SK-N-SH (cell line): ENCODE results near the gene TPRA1. TPM values are rescaled to one million over a fixed set of nuclear protein-coding genes. Genes with fewer than 3 reads are reported as not detected.

Experiments
- CTCF ChIA-PET: fragments of 300-600, 350-600 bp; formaldehyde crosslinking; extraction: SDS; loops from one replicate; lab custom pipeline; 2021; lab: Yijun Ruan, JAX
- POLR2A ChIA-PET: fragments of 350-600 bp; sonication (Branson Sonifier 250); formaldehyde crosslinking; extraction: SDS; loops from one replicate; lab custom pipeline; 2020; ENCODE audit warnings: antibody characterized with exemption, inconsistent platforms; lab: Yijun Ruan, JAX
- DNase-seq: peaks from one replicate; pipeline ENCODE4 v3.0.0; 2012
- H2AFZ ChIP-seq: fragments of 200-600 bp; sonication (generic); 2 replicates; pipeline ENCODE4 v1.8.1; 2016; ENCODE audit warnings: antibody characterized with exemption, mild to moderate bottlenecking, low read depth
- H3F3A ChIP-seq: fragments of 200-600 bp; sonication (generic); replicated peaks from 2 replicates; pipeline ENCODE3; 2016; ENCODE audit warnings: antibody characterized with exemption, mild to moderate bottlenecking; ENCODE audit not compliant: insufficient read depth
- H3K27ac ChIP-seq, 2 experiments: fragments of 200-500 bp in 1 of 2; fragments of 200-600 bp in 1 of 2; sonication (Bioruptor generic) in 1 of 2; sonication (generic), shearing (Covaris generic) in 1 of 2; 2 replicates each; pipeline versions ENCODE4 v1.5.1 to v1.6.1; 2014 to 2016; ENCODE audit warnings: low read depth in 2 of 2, inconsistent platforms in 1 of 2, low read length in 1 of 2, mild to moderate bottlenecking in 1 of 2, mixed read lengths in 1 of 2
- H3K27me3 ChIP-seq: fragments of 200-600 bp; sonication (generic), shearing (Covaris generic); 2 replicates; pipeline ENCODE4 v1.6.1; 2016; ENCODE audit warnings: mixed run types; ENCODE audit not compliant: insufficient read depth
- H3K36me3 ChIP-seq, 2 experiments: fragments of 200-500 bp in 1 of 2; fragments of 200-600 bp in 1 of 2; sonication (Bioruptor generic) in 1 of 2; sonication (generic) in 1 of 2; replicated peaks in 1 of 2; 2 replicates each; pipeline versions ENCODE3 to v1.5.1; 2014 to 2016; ENCODE audit warnings: low read length in 1 of 2, mild to moderate bottlenecking in 1 of 2; ENCODE audit not compliant: insufficient read depth in 2 of 2, control insufficient read depth in 1 of 2
- H3K4me1 ChIP-seq, 2 experiments: fragments of 200-500 bp in 1 of 2; fragments of 200-600 bp in 1 of 2; sonication (Bioruptor generic) in 1 of 2; sonication (generic), shearing (Covaris generic) in 1 of 2; 2 replicates each; pipeline versions ENCODE4 v1.5.1 to v1.6.1; 2014 to 2016; ENCODE audit warnings: low read depth in 1 of 2, low read length in 1 of 2, mixed run types in 1 of 2; ENCODE audit not compliant: insufficient read depth in 2 of 2, control insufficient read depth in 1 of 2
- H3K4me2 ChIP-seq: fragments of 200-600 bp; sonication (generic), shearing (Covaris generic); 2 replicates; pipeline ENCODE4 v1.6.1; 2017; ENCODE audit warnings: mixed run types
- H3K4me3 ChIP-seq, 2 experiments: fragments of 200-500 bp in 1 of 2; fragments of 200-600 bp in 1 of 2; sonication (Bioruptor generic) in 1 of 2; sonication (generic), shearing (Covaris generic) in 1 of 2; 2 replicates each; pipeline versions ENCODE4 v1.5.1 to v1.8.1; 2014 to 2016; ENCODE audit warnings: low read depth in 2 of 2, inconsistent platforms in 1 of 2, low read length in 1 of 2, mild to moderate bottlenecking in 1 of 2, mixed read lengths in 1 of 2, moderate library complexity in 1 of 2
- H3K79me2 ChIP-seq: fragments of 200-600 bp; sonication (generic); 2 replicates; pipeline ENCODE4 v1.8.1; 2017; ENCODE audit warnings: mild to moderate bottlenecking; ENCODE audit not compliant: insufficient read depth
- H3K9ac ChIP-seq: fragments of 200-600 bp; sonication (generic); 2 replicates; pipeline ENCODE4 v1.6.1; 2017; ENCODE audit warnings: mixed run types
- H3K9me2 ChIP-seq: fragments of 200-600 bp; sonication (generic); 2 replicates; pipeline ENCODE4 v1.6.1; 2017; ENCODE audit warnings: mixed run types
- H3K9me3 ChIP-seq: fragments of 200-600 bp; sonication (generic); 2 replicates; pipeline ENCODE4 v1.6.1; 2017; ENCODE audit warnings: mixed run types, mild to moderate bottlenecking, moderate library complexity
- H4K20me1 ChIP-seq: fragments of 200-600 bp; sonication (generic); 2 replicates; pipeline ENCODE4 v1.6.1; 2017; ENCODE audit warnings: mild to moderate bottlenecking, mixed run types; ENCODE audit not compliant: insufficient read depth
- CHD2 ChIP-seq: fragments of 150-350 bp; IDR thresholded peaks from 2 replicates; pipeline ENCODE4 v1.6.1; 2018; ENCODE audit warnings: low read length; ENCODE audit not compliant: partially characterized antibody
- CTCF ChIP-seq: fragments of 200-600 bp; sonication (generic); IDR thresholded peaks from 2 replicates; pipeline ENCODE4 v1.6.1; 2017; ENCODE audit warnings: antibody characterized with exemption, mild to moderate bottlenecking, moderate library complexity
- EZH2phosphoT487 ChIP-seq: fragments of 200-600 bp; sonication (generic); IDR thresholded peaks from 2 replicates; pipeline ENCODE4 v1.6.1; 2017; ENCODE audit warnings: low read depth, mixed run types, mild to moderate bottlenecking, antibody characterized with exemption, moderate library complexity, borderline replicate concordance
- FOXJ3 ChIP-seq: sonication (generic); formaldehyde crosslinking; IDR thresholded peaks from 2 replicates; pipeline ENCODE4 v1.5.1; 2020; ENCODE audit warnings: mild to moderate bottlenecking, missing genetic modification reagents
- FOXM1 ChIP-seq: IDR thresholded peaks from 2 replicates; pipeline ENCODE4 v1.4.0; 2012; ENCODE audit warnings: low read depth, mild to moderate bottlenecking
- GATA2 ChIP-seq: sonication (generic); formaldehyde crosslinking; IDR thresholded peaks from 2 replicates; pipeline ENCODE4 v1.5.0; 2020; ENCODE audit warnings: mild to moderate bottlenecking, missing genetic modification reagents
- JUND ChIP-seq: IDR thresholded peaks from 2 replicates; pipeline ENCODE4 v1.4.0; 2012
- NFIC ChIP-seq: IDR thresholded peaks from 2 replicates; pipeline ENCODE4 v1.4.0; 2012; ENCODE audit warnings: borderline replicate concordance
- NRF1 ChIP-seq: IDR thresholded peaks from 2 replicates; pipeline ENCODE4 v1.6.1; 2012; ENCODE audit warnings: low read depth, mild to moderate bottlenecking, low read length
- SIN3A ChIP-seq: IDR thresholded peaks from 2 replicates; pipeline ENCODE4 v1.6.1; 2012; ENCODE audit warnings: low read depth, mild to moderate bottlenecking, low read length, moderate library complexity, borderline replicate concordance
- TAF1 ChIP-seq: IDR thresholded peaks from 2 replicates; pipeline ENCODE4 v1.6.1; 2012; ENCODE audit warnings: low read depth, mild to moderate bottlenecking, low read length, moderate library complexity, borderline replicate concordance
- USF1 ChIP-seq: IDR thresholded peaks from 2 replicates; pipeline ENCODE4 v1.4.0; 2012; ENCODE audit warnings: low read depth, borderline replicate concordance
- USF2 ChIP-seq: fragments of 150-350 bp; IDR thresholded peaks from 2 replicates; pipeline ENCODE4 v1.6.1; 2017; ENCODE audit warnings: antibody characterized with exemption, low read length, low read depth, borderline replicate concordance
- WGBS: methylation state at CpG from one replicate; pipeline ENCODE4 v1.1.6; 2017; ENCODE audit warnings: low lambda C conversion rate; 5-methylcytosine and 5-hydroxymethylcytosine counted together
- polyA plus RNA-seq, 3 experiments: library from polyadenylated mRNA; depleted of rRNA; stranded (reverse); fragments of >200 nt; gene quantifications; 2 replicates each; pipeline ENCODE4 v1.2.3, GENCODE V29; 2012

TPRA1 gene
- polyA plus RNA-seq, 1 of the 3 experiments (the other 2 are of a cell fraction), result 26.3 TPM

- TF ChIP-seq USF1 (no peak), NRF1 (no peak), FOXM1 (no peak), JUND (no peak), EZH2phosphoT487 (no peak), USF2 (no peak), TAF1 (no peak), CTCF (no peak), GATA2 (no peak)
These were observed 17.3 kb upstream of the TPRA1 start (continued) for GRCh38 chr3:127607675-127608361.

- no peak overlapping the region for H3K27ac ChIP-seq
- DNase-seq, result no peak
- no peak overlapping the region for H3K4me3 ChIP-seq
- no peak overlapping the region for H3K9ac ChIP-seq
- H4K20me1 ChIP-seq, result no peaks in the 10 kb centered on the region
- 97% methylated on average over 14 of the region's 17 CpGs for WGBS
- H3K9me2 ChIP-seq, result no peaks in the 10 kb centered on the region
- peaks cover 6 to 50% of the 10 kb centered on the region in 2 experiments for H3K36me3 ChIP-seq
- H3K79me2 ChIP-seq, result no peaks in the 10 kb centered on the region; the same call in 1 of the 2 replicates
- no peak overlapping the region for H3K4me2 ChIP-seq
- TF ChIP-seq EZH2phosphoT487 (no peak), NFIC (no peak), GATA2 (no peak), SIN3A (no peak), FOXM1 (no peak), CHD2 (no peak), FOXJ3 (CRISPR knock-in tag) (no peak), NRF1 (no peak)
- no peaks in the 10 kb centered on the region; a peak in 1 of 4 replicates for H3K4me1 ChIP-seq
- no peak overlapping the region for H2AFZ ChIP-seq
- no peaks in the 10 kb centered on the region for H3K27me3 ChIP-seq
- ChIA-PET POLR2A (interaction anchor here (1.3 kb wide), 1 partner anchor 13 kb away, joined by 5 read pairs; no protein-coding TSS in a partner anchor), CTCF (interaction anchor here (1.3 kb wide), 1 partner anchor 32 kb away, joined by 7 read pairs; no protein-coding TSS in a partner anchor)
- H3K9me3 ChIP-seq, result no peaks in the 10 kb centered on the region
- no peaks in the 10 kb centered on the region for H3F3A ChIP-seq
These were observed 16.6 kb upstream of the TPRA1 start for GRCh38 chr3:127606981-127607595.
